ENCODE data around the gene KCND1.

DNA sequence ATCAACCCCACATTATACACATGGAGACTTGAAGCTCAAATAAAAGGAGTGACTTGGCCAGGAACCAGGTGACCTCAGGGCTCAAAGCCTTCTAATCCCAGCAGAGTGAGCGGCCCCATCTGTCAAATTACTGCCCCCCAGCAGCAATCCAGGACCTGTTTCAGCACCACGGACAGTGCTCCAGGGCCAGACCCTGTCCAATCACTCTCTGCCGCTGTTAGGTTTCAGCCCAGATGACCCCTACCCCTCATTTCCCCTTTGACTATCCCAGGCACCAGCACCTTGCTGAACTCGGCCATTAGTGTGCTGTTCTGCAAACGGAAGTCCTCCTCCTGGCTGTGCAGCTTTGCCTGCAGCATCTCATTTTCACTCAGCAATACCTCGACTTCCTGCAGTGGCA lies 25.3 kb upstream of the KCND1 start:
- TF ChIP-seq, protein P1, sequence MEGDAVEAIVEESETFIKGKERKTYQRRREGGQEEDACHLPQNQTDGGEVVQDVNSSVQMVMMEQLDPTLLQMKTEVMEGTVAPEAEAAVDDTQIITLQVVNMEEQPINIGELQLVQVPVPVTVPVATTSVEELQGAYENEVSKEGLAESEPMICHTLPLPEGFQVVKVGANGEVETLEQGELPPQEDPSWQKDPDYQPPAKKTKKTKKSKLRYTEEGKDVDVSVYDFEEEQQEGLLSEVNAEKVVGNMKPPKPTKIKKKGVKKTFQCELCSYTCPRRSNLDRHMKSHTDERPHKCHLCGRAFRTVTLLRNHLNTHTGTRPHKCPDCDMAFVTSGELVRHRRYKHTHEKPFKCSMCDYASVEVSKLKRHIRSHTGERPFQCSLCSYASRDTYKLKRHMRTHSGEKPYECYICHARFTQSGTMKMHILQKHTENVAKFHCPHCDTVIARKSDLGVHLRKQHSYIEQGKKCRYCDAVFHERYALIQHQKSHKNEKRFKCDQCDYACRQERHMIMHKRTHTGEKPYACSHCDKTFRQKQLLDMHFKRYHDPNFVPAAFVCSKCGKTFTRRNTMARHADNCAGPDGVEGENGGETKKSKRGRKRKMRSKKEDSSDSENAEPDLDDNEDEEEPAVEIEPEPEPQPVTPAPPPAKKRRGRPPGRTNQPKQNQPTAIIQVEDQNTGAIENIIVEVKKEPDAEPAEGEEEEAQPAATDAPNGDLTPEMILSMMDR (tag by site-specific recombination; IDR thresholded peaks at IDR 0.05) = no peak
- TF ChIP-seq ZNF548 (tag by site-specific recombination; IDR thresholded peaks at IDR 0.05) = no peak
- TF ChIP-seq, protein P2, sequence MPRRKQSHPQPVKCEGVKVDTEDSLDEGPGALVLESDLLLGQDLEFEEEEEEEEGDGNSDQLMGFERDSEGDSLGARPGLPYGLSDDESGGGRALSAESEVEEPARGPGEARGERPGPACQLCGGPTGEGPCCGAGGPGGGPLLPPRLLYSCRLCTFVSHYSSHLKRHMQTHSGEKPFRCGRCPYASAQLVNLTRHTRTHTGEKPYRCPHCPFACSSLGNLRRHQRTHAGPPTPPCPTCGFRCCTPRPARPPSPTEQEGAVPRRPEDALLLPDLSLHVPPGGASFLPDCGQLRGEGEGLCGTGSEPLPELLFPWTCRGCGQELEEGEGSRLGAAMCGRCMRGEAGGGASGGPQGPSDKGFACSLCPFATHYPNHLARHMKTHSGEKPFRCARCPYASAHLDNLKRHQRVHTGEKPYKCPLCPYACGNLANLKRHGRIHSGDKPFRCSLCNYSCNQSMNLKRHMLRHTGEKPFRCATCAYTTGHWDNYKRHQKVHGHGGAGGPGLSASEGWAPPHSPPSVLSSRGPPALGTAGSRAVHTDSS (tag by site-specific recombination; IDR thresholded peaks at IDR 0.05) = no peak
- no peak for TF ChIP-seq ZFP3 (tag by site-specific recombination; IDR thresholded peaks at IDR 0.05; ENCODE audit: low read depth)
- TF ChIP-seq OVOL3 (tag by site-specific recombination; IDR thresholded peaks at IDR 0.05) = no peak
- no peak for TF ChIP-seq ZNF514 (tag by site-specific recombination; IDR thresholded peaks at IDR 0.05)
- TF ChIP-seq ZNF654 (tag by site-specific recombination; IDR thresholded peaks at IDR 0.05; ENCODE audit: low read depth) = no peak
- no peak for TF ChIP-seq SP2 (tag by site-specific recombination; IDR thresholded peaks at IDR 0.05)
- TF ChIP-seq ZNF274 (IDR thresholded peaks at IDR 0.05; ENCODE audit: low read length) = no peak
- TF ChIP-seq ZNF274 (tag by site-specific recombination; IDR thresholded peaks at IDR 0.05; ENCODE audit: borderline replicate concordance) = no peak
- TF ChIP-seq, protein P3, sequence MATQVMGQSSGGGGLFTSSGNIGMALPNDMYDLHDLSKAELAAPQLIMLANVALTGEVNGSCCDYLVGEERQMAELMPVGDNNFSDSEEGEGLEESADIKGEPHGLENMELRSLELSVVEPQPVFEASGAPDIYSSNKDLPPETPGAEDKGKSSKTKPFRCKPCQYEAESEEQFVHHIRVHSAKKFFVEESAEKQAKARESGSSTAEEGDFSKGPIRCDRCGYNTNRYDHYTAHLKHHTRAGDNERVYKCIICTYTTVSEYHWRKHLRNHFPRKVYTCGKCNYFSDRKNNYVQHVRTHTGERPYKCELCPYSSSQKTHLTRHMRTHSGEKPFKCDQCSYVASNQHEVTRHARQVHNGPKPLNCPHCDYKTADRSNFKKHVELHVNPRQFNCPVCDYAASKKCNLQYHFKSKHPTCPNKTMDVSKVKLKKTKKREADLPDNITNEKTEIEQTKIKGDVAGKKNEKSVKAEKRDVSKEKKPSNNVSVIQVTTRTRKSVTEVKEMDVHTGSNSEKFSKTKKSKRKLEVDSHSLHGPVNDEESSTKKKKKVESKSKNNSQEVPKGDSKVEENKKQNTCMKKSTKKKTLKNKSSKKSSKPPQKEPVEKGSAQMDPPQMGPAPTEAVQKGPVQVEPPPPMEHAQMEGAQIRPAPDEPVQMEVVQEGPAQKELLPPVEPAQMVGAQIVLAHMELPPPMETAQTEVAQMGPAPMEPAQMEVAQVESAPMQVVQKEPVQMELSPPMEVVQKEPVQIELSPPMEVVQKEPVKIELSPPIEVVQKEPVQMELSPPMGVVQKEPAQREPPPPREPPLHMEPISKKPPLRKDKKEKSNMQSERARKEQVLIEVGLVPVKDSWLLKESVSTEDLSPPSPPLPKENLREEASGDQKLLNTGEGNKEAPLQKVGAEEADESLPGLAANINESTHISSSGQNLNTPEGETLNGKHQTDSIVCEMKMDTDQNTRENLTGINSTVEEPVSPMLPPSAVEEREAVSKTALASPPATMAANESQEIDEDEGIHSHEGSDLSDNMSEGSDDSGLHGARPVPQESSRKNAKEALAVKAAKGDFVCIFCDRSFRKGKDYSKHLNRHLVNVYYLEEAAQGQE (tag by site-specific recombination; IDR thresholded peaks at IDR 0.05) = peak; percentile 97
- no peak for TF ChIP-seq YY1 (tag by site-specific recombination; IDR thresholded peaks at IDR 0.05)
- no peak for TF ChIP-seq ZNF184 (tag by site-specific recombination; IDR thresholded peaks at IDR 0.05)
- no peak for TF ChIP-seq ZNF10 (tag by site-specific recombination; IDR thresholded peaks at IDR 0.05)
- no peak for TF ChIP-seq ZFHX2 (tag by site-specific recombination; conservative IDR thresholded peaks at IDR 0.05)

Measured in HEK293 (cell line).